Activated naive CD4-positive, alpha-beta T cell treated with anti-CD3 and anti-CD28 coated beads, Interleukin-2, amount 10 ng/mL, durations not matched to agents 5 hours and 36 hours (primary cell): ENCODE data around the gene AGTRAP. TPM values are rescaled to one million over a fixed set of nuclear protein-coding genes. Genes with fewer than 3 reads are reported as not detected.

Experiments
- total RNA-seq, 2 experiments: library from RNA; stranded (reverse); gene quantifications; one replicate each; pipeline ENCODE4 v1.2.3, GENCODE V29; 2021

AGTRAP gene
- total RNA-seq, result 10 to 100 TPM; 39.3 to 40.0 TPM

GRCh38 chr1:11735854-11736745, at the start of gene AGTRAP:
TSS of gene AGTRAP (plus strand) at chr1:11736136. CDS start at chr1:11736209, 73 bp downstream.

GRCh38 chr1:11691302-11691914, 44.5 kb upstream of the AGTRAP start, which contains the start of gene DRAXIN:
TSS of gene DRAXIN (plus strand) at chr1:11691710. CDS start at chr1:11706259, 14,549 bp downstream.

GRCh38 chr1:11761988-11762406, 26.1 kb downstream of the AGTRAP start, which contains the start of gene C1orf167:
TSS of gene C1orf167 (plus strand) at chr1:11762193. CDS start at chr1:11764401, 2,208 bp downstream.

Other genes with a start within 250 kb of the AGTRAP start
- 1 to 10 TPM; 1.4 to 2.1 TPM for gene FBXO2, start 81.7 kb upstream of the AGTRAP start, total RNA-seq
- 10 to 100 TPM; 32.9 to 33.1 TPM for gene FBXO44, start 81.3 kb upstream of the AGTRAP start, total RNA-seq
- 10 to 100 TPM; 24.1 to 24.5 TPM for gene FBXO6, start 71.9 kb upstream of the AGTRAP start, total RNA-seq
- 10 to 100 TPM; 54.2 to 60.9 TPM for gene MAD2L2, start 55.0 kb upstream of the AGTRAP start, total RNA-seq
- gene DRAXIN, start 44.4 kb upstream of the AGTRAP start, total RNA-seq, result under 1 TPM; 0.40 to 0.41 TPM
- not detected for gene C1orf167, start 26.1 kb downstream of the AGTRAP start, total RNA-seq
- 10 to 100 TPM; 37.3 to 40.5 TPM for gene MTHFR, start 69.8 kb downstream of the AGTRAP start, total RNA-seq
- gene CLCN6, start 70.1 kb downstream of the AGTRAP start, total RNA-seq, result 10 to 100 TPM; 21.1 to 21.5 TPM
- not detected for gene NPPA, start 111.6 kb downstream of the AGTRAP start, total RNA-seq
- gene NPPB, start 122.8 kb downstream of the AGTRAP start, total RNA-seq, result not detected
- gene KIAA2013, start 190.3 kb downstream of the AGTRAP start, total RNA-seq, result 10 to 100 TPM; 30.9 to 32.8 TPM
- gene PLOD1, start 198.6 kb downstream of the AGTRAP start, total RNA-seq, result 10 to 100 TPM; 11.8 to 13.9 TPM
- 10 to 100 TPM; 39.0 to 44.4 TPM for gene MFN2, start 244.3 kb downstream of the AGTRAP start, total RNA-seq